NCI-H2081 treated with DMSO at 0.1 percent for 48 hours (cell line): ENCODE data around the gene B9D2.

ENCODE experiments used
- DNase-seq: peaks from one replicate; lab custom pipeline; 2025; lab: John Stamatoyannopoulos, UW

The B9D2 gene

GRCh38 chr19:41309180-41310032 lies 54.5 kb downstream of the B9D2 start:
- no peak for DNase-seq

DNA sequence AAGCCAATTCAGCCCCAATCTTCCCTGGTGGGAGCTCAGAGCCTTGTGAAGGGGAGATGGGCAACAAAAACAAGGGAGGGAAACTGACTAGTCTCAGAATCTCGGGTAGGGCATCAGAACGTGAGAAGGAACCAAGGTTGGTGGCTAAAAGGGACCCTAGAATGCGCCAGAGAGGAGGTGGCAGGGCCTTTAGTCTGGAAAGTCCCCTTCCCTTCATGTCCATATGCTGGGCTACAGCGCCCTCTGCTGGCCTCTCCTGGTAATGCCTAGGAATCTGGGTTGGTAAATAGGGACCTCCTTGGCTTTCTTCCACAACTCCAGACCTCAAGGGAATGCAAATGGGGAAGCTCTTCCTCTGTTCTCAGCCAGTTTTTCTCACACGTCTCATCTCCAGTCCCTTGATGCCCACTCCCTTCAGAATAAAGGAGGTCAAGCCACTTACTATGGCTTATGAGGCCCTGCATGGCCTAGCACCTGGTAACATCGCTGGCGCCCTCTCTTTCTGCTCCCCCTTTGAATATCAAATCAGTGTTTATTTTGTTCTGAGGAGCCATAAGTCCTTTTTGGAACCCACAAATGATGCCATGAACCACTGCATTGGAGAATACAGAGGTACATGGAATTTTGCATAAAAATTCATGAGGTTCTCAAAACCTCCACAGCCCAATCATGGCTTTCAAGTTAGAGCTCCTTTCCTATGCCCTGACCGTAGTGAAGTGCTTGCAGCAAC lies 55.3 kb downstream of the B9D2 start:
- DNase-seq = peak; percentile 45

- no peak for DNase-seq
Observed at GRCh38 chr19:41307954-41308449, 55.9 kb downstream of the B9D2 start.

- DNase-seq = no peak
Observed at GRCh38 chr19:41307090-41307875, 56.7 kb downstream of the B9D2 start.

DNA sequence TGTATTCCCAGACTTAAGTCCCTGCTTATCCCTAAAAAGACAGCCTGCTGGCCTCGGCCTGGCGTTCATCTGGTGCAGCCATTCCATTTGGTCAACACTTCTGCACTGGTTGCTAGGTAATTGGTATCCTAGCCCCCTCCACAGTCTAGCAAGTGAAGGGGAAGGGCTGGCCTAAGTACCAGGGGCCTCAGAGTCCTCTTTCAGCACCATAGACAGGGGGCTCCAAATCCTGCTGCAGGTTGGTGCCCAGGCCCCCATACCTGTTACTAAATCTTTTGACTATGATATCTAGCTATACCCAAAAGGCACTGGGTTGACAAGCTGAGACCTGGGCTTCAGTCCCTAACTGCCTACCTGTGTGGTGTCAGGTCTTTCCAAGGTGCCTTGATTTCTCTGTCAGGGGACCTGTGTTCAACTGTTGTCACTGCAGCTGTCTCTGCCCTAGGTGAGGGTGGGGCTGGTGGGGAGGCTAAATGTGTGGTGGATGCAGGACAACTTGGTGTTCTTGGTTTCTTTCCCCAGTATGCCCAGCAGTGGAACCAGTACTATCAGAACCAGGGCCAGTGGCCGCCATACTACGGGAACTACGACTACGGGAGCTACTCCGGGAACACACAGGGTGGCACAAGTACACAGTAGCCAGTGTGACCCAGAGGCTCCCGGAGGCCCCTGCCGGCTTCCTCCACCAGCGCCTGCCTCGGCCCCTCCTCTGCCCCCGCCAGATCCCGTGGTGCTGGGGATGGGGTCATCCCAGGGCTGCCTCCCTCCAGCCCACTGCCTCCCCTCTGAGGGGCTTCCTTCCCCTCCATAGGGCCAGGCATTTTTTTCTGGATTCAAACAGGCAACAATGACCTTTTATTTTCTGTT lies 57.8 kb downstream of the B9D2 start:
- DNase-seq = no peak

GRCh38 chr19:41304706-41305483 lies 59.1 kb downstream of the B9D2 start:
- DNase-seq = no peak
